ENCODE data around the gene DFFB.
A peak's percentile ranks its signal among the peaks of the same experiment; 100 is the strongest.
"Not testable (repeated sequence)": the region's sequence is repeated elsewhere in the genome, so short reads cannot be mapped to it uniquely, and the experiment has no call there.

DFFB gene

GRCh38 chr1:3856923-3857790 is at the start of gene DFFB, which contains the start of gene CEP104:
DFFB (plus strand) TSS chr1:3857476; CDS start chr1:3857604, 128 bp downstream.
CEP104 (minus strand) TSS chr1:3857211; CDS start chr1:3852407, 4,804 bp downstream.
- FAIRE-seq: peak; percentile 77

- no peak for FAIRE-seq
Measured at GRCh38 chr1:3807769-3808168, 49.5 kb upstream of the DFFB start.

- no peak for FAIRE-seq
Measured at GRCh38 chr1:3809680-3810079, 47.6 kb upstream of the DFFB start.

- not testable (repeated sequence) for FAIRE-seq
Measured at GRCh38 chr1:3810149-3810761, 47.0 kb upstream of the DFFB start.

GRCh38 chr1:3811595-3811911 is 45.7 kb upstream of the DFFB start:
- no peak for FAIRE-seq

GRCh38 chr1:3814065-3814464 is 43.2 kb upstream of the DFFB start:
- no peak for FAIRE-seq

GRCh38 chr1:3814771-3815561 is 42.3 kb upstream of the DFFB start:
- FAIRE-seq: no peak

GRCh38 chr1:3816331-3817137 is 40.7 kb upstream of the DFFB start:
- no peak for FAIRE-seq

GRCh38 chr1:3817138-3817740 is 40.0 kb upstream of the DFFB start:
- no peak for FAIRE-seq

GRCh38 chr1:3817821-3818597 is 39.3 kb upstream of the DFFB start:
- FAIRE-seq: no peak

- no peak for FAIRE-seq
Measured at GRCh38 chr1:3819771-3820200, 37.5 kb upstream of the DFFB start.

- FAIRE-seq: no peak
Measured at GRCh38 chr1:3820316-3820715, 37.0 kb upstream of the DFFB start.

GRCh38 chr1:3821004-3821403 is 36.3 kb upstream of the DFFB start:
- no peak for FAIRE-seq

- no peak for FAIRE-seq
Measured at GRCh38 chr1:3821447-3821846, 35.8 kb upstream of the DFFB start.

- FAIRE-seq: no peak
Measured at GRCh38 chr1:3821908-3822307, 35.4 kb upstream of the DFFB start.

GRCh38 chr1:3822421-3822820 is 34.9 kb upstream of the DFFB start:
- no peak for FAIRE-seq

GRCh38 chr1:3824650-3825049 is 32.6 kb upstream of the DFFB start:
- FAIRE-seq: no peak

- FAIRE-seq: no peak
Measured at GRCh38 chr1:3825356-3825755, 31.9 kb upstream of the DFFB start.

GRCh38 chr1:3827813-3828307 is 29.4 kb upstream of the DFFB start:
- FAIRE-seq: no peak

GRCh38 chr1:3828391-3828790 is 28.9 kb upstream of the DFFB start:
- no peak for FAIRE-seq

- FAIRE-seq: no peak
Measured at GRCh38 chr1:3831689-3832088, 25.6 kb upstream of the DFFB start.

All from islet of Langerhans (tissue), 1 donor.